Loucy (cell line): ENCODE results near the gene TRIM40.

Experiments used
- H2AFZ ChIP-seq: fragments of 200-600 bp; sonication (generic); 2 replicates; pipeline ENCODE4 v1.6.0; 2016; ENCODE audit warnings: antibody characterized with exemption, mild to moderate bottlenecking, low read length, moderate library complexity
- H3F3A ChIP-seq: fragments of 200-600 bp; 2 replicates; pipeline ENCODE4 v1.6.0; 2016; ENCODE audit warnings: antibody characterized with exemption, low read depth, mild to moderate bottlenecking
- H3K27me3 ChIP-seq: fragments of 200-600 bp; sonication (generic); 2 replicates; pipeline ENCODE4 v1.6.1; 2014; ENCODE audit warnings: low read length, mild to moderate bottlenecking; ENCODE audit not compliant: insufficient read depth, poor library complexity, severe bottlenecking
- H3K36me3 ChIP-seq: fragments of 200-600 bp; sonication (generic); 2 replicates; pipeline ENCODE4 v1.6.1; 2016; ENCODE audit warnings: low read length; ENCODE audit not compliant: insufficient read depth
- H3K4me1 ChIP-seq: fragments of 200-600 bp; sonication (generic); 2 replicates; pipeline ENCODE4 v1.5.1; 2014; ENCODE audit warnings: low read length, mild to moderate bottlenecking; ENCODE audit not compliant: insufficient read depth, poor library complexity, severe bottlenecking
- H3K4me2 ChIP-seq: fragments of 200-600 bp; sonication (generic); 2 replicates; pipeline ENCODE4 v1.6.0; 2014; ENCODE audit warnings: antibody characterized with exemption, low read length, low read depth, mild to moderate bottlenecking; ENCODE audit not compliant: poor library complexity, severe bottlenecking
- H3K4me3 ChIP-seq: fragments of 200-600 bp; sonication (generic); 2 replicates; pipeline ENCODE4 v1.5.1; 2014; ENCODE audit warnings: low read length, mild to moderate bottlenecking, mixed read lengths; ENCODE audit not compliant: poor library complexity, severe bottlenecking
- H3K79me2 ChIP-seq: fragments of 200-600 bp; sonication (generic); 2 replicates; pipeline ENCODE4 v1.6.1; 2014; ENCODE audit warnings: low read length; ENCODE audit not compliant: insufficient read depth
- H3K9ac ChIP-seq: fragments of 200-600 bp; sonication (generic); 2 replicates; pipeline ENCODE4 v1.6.0; 2014; ENCODE audit warnings: mild to moderate bottlenecking, low read depth, low read length, moderate library complexity; ENCODE audit not compliant: poor library complexity, severe bottlenecking
- H3K9me2 ChIP-seq: fragments of 200-600 bp; sonication (generic); replicated peaks from 2 replicates; pipeline ENCODE4 v1.6.1; 2016; ENCODE audit warnings: low read depth, low read length, mixed read lengths
- H3K9me3 ChIP-seq: fragments of 200-600 bp; sonication (generic); 2 replicates; pipeline ENCODE4 v1.6.1; 2014; ENCODE audit warnings: mild to moderate bottlenecking, antibody characterized with exemption, low read length, low read depth; ENCODE audit not compliant: insufficient read depth
- H4K20me1 ChIP-seq: fragments of 200-600 bp; sonication (generic); 2 replicates; pipeline ENCODE4 v1.6.0; 2014; ENCODE audit warnings: antibody characterized with exemption, low read length, mild to moderate bottlenecking; ENCODE audit not compliant: insufficient read depth, poor library complexity, severe bottlenecking
- EZH2phosphoT487 ChIP-seq: fragments of 200-600 bp; IDR thresholded peaks from 2 replicates; pipeline ENCODE4 v1.6.1; 2018; ENCODE audit warnings: antibody characterized with exemption, mild to moderate bottlenecking, moderate library complexity, borderline replicate concordance
- TF ChIP-seq, protein P1 (sequence below): fragments of 200-600 bp; sonication (generic); conservative IDR thresholded peaks from 2 replicates; pipeline ENCODE4 v1.5.1; 2014; ENCODE audit warnings: mild to moderate bottlenecking, antibody characterized with exemption, low read length

The TRIM40 gene

DNA sequence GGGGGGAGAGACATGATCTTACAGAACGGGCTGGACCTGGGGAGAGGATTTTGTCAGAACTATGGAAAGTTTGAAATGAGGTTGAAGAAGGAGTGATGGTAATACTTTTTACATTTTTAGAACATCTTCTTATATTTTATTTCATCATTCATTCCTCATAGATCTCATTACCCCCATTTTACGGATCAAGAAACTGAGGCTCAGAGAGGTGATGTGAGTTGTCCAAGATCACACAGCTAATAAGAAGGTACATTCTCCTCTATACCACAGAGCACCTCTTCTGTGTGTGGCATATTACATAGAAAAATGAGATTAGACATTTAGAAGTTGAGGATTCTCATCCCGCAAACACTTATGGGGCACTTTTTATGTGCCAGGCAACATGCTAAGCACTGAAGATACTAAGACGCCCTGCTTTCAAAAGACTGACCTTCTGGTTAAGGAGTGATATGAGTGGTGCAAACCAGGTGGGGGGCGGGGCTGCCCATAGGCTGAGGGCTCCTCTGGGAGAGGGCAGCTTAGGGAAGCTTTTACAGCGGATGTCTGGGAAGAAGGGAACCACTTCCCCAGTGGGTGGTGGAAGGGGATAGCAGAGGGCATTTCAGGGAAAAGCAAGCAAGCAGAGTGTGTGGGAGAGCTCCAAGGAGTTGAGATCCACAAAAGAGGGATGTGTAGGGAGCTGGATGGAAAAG lies 42.9 kb upstream of the TRIM40 start:
- no peak for TF ChIP-seq EZH2phosphoT487
- TF ChIP-seq, protein P1, sequence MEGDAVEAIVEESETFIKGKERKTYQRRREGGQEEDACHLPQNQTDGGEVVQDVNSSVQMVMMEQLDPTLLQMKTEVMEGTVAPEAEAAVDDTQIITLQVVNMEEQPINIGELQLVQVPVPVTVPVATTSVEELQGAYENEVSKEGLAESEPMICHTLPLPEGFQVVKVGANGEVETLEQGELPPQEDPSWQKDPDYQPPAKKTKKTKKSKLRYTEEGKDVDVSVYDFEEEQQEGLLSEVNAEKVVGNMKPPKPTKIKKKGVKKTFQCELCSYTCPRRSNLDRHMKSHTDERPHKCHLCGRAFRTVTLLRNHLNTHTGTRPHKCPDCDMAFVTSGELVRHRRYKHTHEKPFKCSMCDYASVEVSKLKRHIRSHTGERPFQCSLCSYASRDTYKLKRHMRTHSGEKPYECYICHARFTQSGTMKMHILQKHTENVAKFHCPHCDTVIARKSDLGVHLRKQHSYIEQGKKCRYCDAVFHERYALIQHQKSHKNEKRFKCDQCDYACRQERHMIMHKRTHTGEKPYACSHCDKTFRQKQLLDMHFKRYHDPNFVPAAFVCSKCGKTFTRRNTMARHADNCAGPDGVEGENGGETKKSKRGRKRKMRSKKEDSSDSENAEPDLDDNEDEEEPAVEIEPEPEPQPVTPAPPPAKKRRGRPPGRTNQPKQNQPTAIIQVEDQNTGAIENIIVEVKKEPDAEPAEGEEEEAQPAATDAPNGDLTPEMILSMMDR = no peak
- Histone ChIP-seq H3K9me3 (no peaks in the 10 kb centered on the region), H3K4me3 (no peak overlapping the region), H3F3A (no peaks in the 10 kb centered on the region), H3K9ac (no peak overlapping the region), H2AFZ (no peak overlapping the region), H4K20me1 (no peaks in the 10 kb centered on the region), H3K4me1 (peaks cover 4% of the 10 kb centered on the region), H3K9me2 (no peaks in the 10 kb centered on the region), H3K79me2 (no peaks in the 10 kb centered on the region), H3K27me3 (no peaks in the 10 kb centered on the region), H3K4me2 (no peak overlapping the region), H3K36me3 (no peaks in the 10 kb centered on the region)

DNA sequence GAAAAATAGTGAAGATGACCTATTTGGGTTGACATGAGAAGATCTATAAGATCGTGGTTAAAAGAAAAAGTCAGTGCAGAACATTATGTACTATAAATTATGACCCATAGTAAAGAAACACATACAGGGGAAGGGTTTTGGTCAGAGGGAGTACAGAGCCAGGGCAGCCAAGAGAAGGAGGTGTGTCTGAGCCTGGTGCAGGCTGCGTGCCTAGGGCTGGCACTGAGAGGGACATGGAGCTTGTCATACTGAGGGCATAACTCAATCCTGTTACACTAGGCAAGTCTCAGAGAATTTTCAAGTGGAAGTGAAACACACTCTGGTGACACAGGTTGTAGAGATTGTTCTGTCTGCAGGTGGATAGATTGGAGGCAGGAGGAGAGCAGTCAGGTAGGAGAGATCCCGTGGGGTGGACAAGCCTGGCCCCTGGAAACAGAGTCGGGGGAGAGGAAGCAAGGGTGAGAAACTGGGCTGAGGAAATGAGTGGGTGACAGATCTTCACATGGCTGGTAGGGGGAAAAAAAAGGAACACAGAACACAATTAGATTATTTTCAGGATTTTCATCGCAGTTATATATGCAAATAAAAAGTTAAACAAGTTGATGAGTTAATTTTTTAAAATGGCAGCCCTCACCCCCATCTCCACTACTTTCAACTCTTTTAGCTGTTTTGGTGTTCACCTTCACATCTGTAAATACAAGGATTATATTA lies 41.8 kb upstream of the TRIM40 start:
- H3K9me2 ChIP-seq = no peaks in the 10 kb centered on the region
- H3F3A ChIP-seq = no peaks in the 10 kb centered on the region
- TF ChIP-seq, protein P1 = no peak
- no peak for TF ChIP-seq EZH2phosphoT487
- no peak overlapping the region for H3K9ac ChIP-seq
- H3K36me3 ChIP-seq = no peaks in the 10 kb centered on the region
- no peaks in the 10 kb centered on the region for H3K27me3 ChIP-seq
- H3K4me2 ChIP-seq = no peak overlapping the region
- no peak overlapping the region for H3K4me3 ChIP-seq
- no peaks in the 10 kb centered on the region for H4K20me1 ChIP-seq
- H3K9me3 ChIP-seq = no peaks in the 10 kb centered on the region
- H3K4me1 ChIP-seq = peaks cover 13% of the 10 kb centered on the region
- H2AFZ ChIP-seq = no peak overlapping the region
- no peaks in the 10 kb centered on the region for H3K79me2 ChIP-seq

DNA sequence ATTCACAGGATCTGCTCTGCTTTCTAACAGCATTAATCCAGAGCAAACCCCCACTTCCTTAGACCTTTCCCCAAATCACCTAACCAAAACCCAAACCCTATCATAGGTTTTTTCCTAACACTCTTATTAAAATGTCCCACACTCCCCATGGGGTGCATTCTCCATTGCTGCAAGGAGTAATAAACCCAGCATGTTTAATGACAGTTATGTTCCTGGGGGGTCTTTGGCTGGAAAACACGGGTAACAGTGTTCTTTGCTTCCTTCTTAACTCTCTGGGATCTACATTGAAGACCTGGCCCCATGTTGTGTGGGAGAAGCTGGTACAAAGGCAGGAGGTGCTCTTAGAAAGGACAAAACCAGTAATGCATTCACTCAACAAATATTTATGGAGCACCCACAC lies 39.1 kb upstream of the TRIM40 start:
- no peak overlapping the region for H3K9ac ChIP-seq
- H2AFZ ChIP-seq = no peak overlapping the region
- H3K4me1 ChIP-seq = peaks cover 19% of the 10 kb centered on the region
- no peak for TF ChIP-seq EZH2phosphoT487
- TF ChIP-seq, protein P1 = no peak
- H3K9me3 ChIP-seq = no peaks in the 10 kb centered on the region
- H3K27me3 ChIP-seq = no peaks in the 10 kb centered on the region
- no peaks in the 10 kb centered on the region for H4K20me1 ChIP-seq
- no peaks in the 10 kb centered on the region for H3K9me2 ChIP-seq
- H3K4me3 ChIP-seq = no peak overlapping the region
- H3K79me2 ChIP-seq = no peaks in the 10 kb centered on the region
- H3F3A ChIP-seq = no peaks in the 10 kb centered on the region
- H3K4me2 ChIP-seq = no peak overlapping the region
- H3K36me3 ChIP-seq = no peaks in the 10 kb centered on the region
